IMR-90 (cell line): ENCODE results near the gene THRB. TPM values are rescaled to one million over a fixed set of nuclear protein-coding genes. Genes with fewer than 3 reads are reported as not detected.
"Not testable (repeated sequence)": the region's sequence is repeated elsewhere in the genome, so short reads cannot be mapped to it uniquely, and the experiment has no call there.

Source experiments
- ATAC-seq: fragments of 200-7000 bp; cut with Tn5 transposase; 2 replicates; pipeline ENCODE4 v1.9.1; 2020; ENCODE audit warnings: low read depth, mild to moderate bottlenecking, moderate library complexity
- BruUV-seq: library from RNA; stranded (reverse); fragments of 400-500 nt; replicated peaks from 2 replicates; lab custom pipeline; 2021; lab: Mats Ljungman, UMichigan
- CTCF ChIA-PET: fragments of 300-600 bp; formaldehyde crosslinking; extraction: SDS; loops from one replicate; lab custom pipeline; 2021; ENCODE audit warnings: antibody characterized with exemption; lab: Yijun Ruan, JAX
- POLR2A ChIA-PET: fragments of 300-600 bp; sonication (Branson Sonifier 250); formaldehyde crosslinking; loops from one replicate; lab custom pipeline; 2022; ENCODE audit warnings: antibody characterized with exemption; ENCODE audit not compliant: unreplicated experiment; lab: Charles Lee
- DNase-seq: peaks from one replicate; pipeline ENCODE4 v3.0.0; 2013
- H2AFZ ChIP-seq: replicated peaks from 2 replicates; pipeline ENCODE3; 2013; ENCODE audit warnings: low read length, mild to moderate bottlenecking; ENCODE audit not compliant: poor library complexity
- H2AK5ac ChIP-seq: 2 replicates; pipeline ENCODE4 v1.6.1; 2013; ENCODE audit warnings: low read depth, low read length, inconsistent platforms
- H2AK9ac ChIP-seq: replicated peaks from 2 replicates; pipeline ENCODE3; 2013; ENCODE audit warnings: mild to moderate bottlenecking, low read depth, low read length, moderate library complexity; ENCODE audit not compliant: poor library complexity
- H2BK120ac ChIP-seq: 2 replicates; pipeline ENCODE4 v1.6.1; 2013; ENCODE audit warnings: low read depth, low read length, inconsistent platforms
- H2BK15ac ChIP-seq: 3 replicates; pipeline ENCODE4 v1.6.1; 2013; ENCODE audit warnings: low read depth, low read length, inconsistent platforms
- H2BK20ac ChIP-seq: 2 replicates; pipeline ENCODE4 v1.6.1; 2013; ENCODE audit warnings: low read depth, mild to moderate bottlenecking, inconsistent platforms, low read length, moderate library complexity
- H2BK5ac ChIP-seq: 2 replicates; pipeline ENCODE4 v1.6.1; 2013; ENCODE audit warnings: mild to moderate bottlenecking, low read depth, low read length, inconsistent platforms; ENCODE audit not compliant: poor library complexity, severe bottlenecking
- H3K14ac ChIP-seq: replicated peaks from 2 replicates; pipeline ENCODE4 v1.6.1; 2013; ENCODE audit warnings: low read depth, low read length, inconsistent platforms
- H3K18ac ChIP-seq: 2 replicates; pipeline ENCODE4 v1.6.1; 2013; ENCODE audit warnings: low read depth, low read length, control low read depth
- H3K23ac ChIP-seq: 2 replicates; pipeline ENCODE4 v1.6.1; 2013; ENCODE audit warnings: low read depth, low read length, inconsistent platforms
- H3K27ac ChIP-seq: 2 replicates; pipeline ENCODE4 v1.5.1; 2013; ENCODE audit warnings: mild to moderate bottlenecking, control low read depth, low read length; ENCODE audit not compliant: insufficient read depth
- H3K27me3 ChIP-seq: 2 replicates; pipeline ENCODE4 v1.6.1; 2013; ENCODE audit warnings: low read length; ENCODE audit not compliant: control insufficient read depth, insufficient read depth
- H3K36me3 ChIP-seq: 2 replicates; pipeline ENCODE4 v1.6.1; 2013; ENCODE audit warnings: low read length, mixed read lengths; ENCODE audit not compliant: control insufficient read depth, insufficient read depth
- H3K4ac ChIP-seq: 2 replicates; pipeline ENCODE4 v1.6.1; 2013; ENCODE audit warnings: low read depth, low read length, inconsistent platforms
- H3K4me1 ChIP-seq: 2 replicates; pipeline ENCODE4 v1.6.1; 2013; ENCODE audit warnings: low read length, mixed read lengths; ENCODE audit not compliant: control insufficient read depth, insufficient read depth
- H3K4me2 ChIP-seq: 2 replicates; pipeline ENCODE4 v1.6.1; 2013; ENCODE audit warnings: low read depth, mild to moderate bottlenecking, control low read depth, low read length, moderate library complexity
- H3K4me3 ChIP-seq: 2 replicates; pipeline ENCODE4 v1.5.1; 2013; ENCODE audit warnings: low read depth, mild to moderate bottlenecking, control low read depth, low read length, moderate library complexity; ENCODE audit not compliant: insufficient read depth
- H3K56ac ChIP-seq: 2 replicates; pipeline ENCODE4 v1.6.1; 2013; ENCODE audit warnings: low read length, inconsistent platforms; ENCODE audit not compliant: insufficient read depth; ENCODE audit errors: extremely low read depth
- H3K79me1 ChIP-seq, 2 experiments: 2 replicates each; pipeline ENCODE4 v1.6.1; 2013; ENCODE audit warnings: low read length in 2 of 2, inconsistent platforms in 1 of 2, low read depth in 1 of 2
- H3K9ac ChIP-seq: 2 replicates; pipeline ENCODE4 v1.6.1; 2013; ENCODE audit warnings: low read depth, low read length, control low read depth
- H3K9me1 ChIP-seq: 2 replicates; pipeline ENCODE4 v1.6.1; 2013; ENCODE audit warnings: low read length, inconsistent platforms; ENCODE audit not compliant: insufficient read depth
- H3K9me3 ChIP-seq: 2 replicates; pipeline ENCODE4 v1.6.1; 2013; ENCODE audit warnings: low read length; ENCODE audit not compliant: control insufficient read depth, insufficient read depth
- H4K20me1 ChIP-seq: 2 replicates; pipeline ENCODE4 v1.6.1; 2013; ENCODE audit warnings: low read length, inconsistent platforms; ENCODE audit not compliant: insufficient read depth
- H4K5ac ChIP-seq: 2 replicates; pipeline ENCODE4 v1.6.1; 2013; ENCODE audit warnings: mild to moderate bottlenecking, low read depth, low read length, control low read depth
- H4K8ac ChIP-seq, 2 experiments: 2 replicates each; pipeline ENCODE4 v1.6.1; 2013; ENCODE audit warnings: low read depth in 2 of 2, low read length in 2 of 2, control low read depth in 1 of 2, inconsistent platforms in 1 of 2
- H4K91ac ChIP-seq: 2 replicates; pipeline ENCODE4 v1.6.1; 2013; ENCODE audit warnings: low read depth, low read length, inconsistent platforms; ENCODE audit not compliant: insufficient read depth
- WGBS, 2 experiments: methylation state at CpG; one replicate each; pipeline versions ENCODE4 v1.1.5 to v1.1.7; 2013; ENCODE audit warnings: missing lambda C conversion rate in 2 of 2; ENCODE audit not compliant: insufficient read length in 1 of 2; ENCODE audit errors: extremely low coverage in 2 of 2; 5-methylcytosine and 5-hydroxymethylcytosine counted together
- dilution Hi-C: fragments of 300-500 bp; cut with HindIII; formaldehyde crosslinking; loops from one replicate; pipeline ENCODE4 v1.14.3; 2018; ENCODE audit warnings: low sequenced_read_pairs; ENCODE audit not compliant: unreplicated experiment
- in situ Hi-C: fragments of 300-500 bp; cut with MboI; formaldehyde crosslinking; loops from 3 replicates; pipeline ENCODE4 v1.14.3; 2019; ENCODE audit warnings: low sequenced_read_pairs, inconsistent platforms, mixed read lengths
- intact Hi-C: fragments of 100-400 bp; cut with micrococcal nuclease; formaldehyde crosslinking; loops from 2 replicates; pipeline ENCODE4 v1.10.0; 2022
- polyA plus RNA-seq, 3 experiments: library from polyadenylated mRNA; depleted of rRNA; stranded (reverse); fragments of >200 nt; gene quantifications; 2 replicates each; pipeline ENCODE4 v1.2.3, GENCODE V29; 2012; ENCODE audit warnings: low replicate concordance in 1 of 3
- total RNA-seq: library from RNA; depleted of rRNA; stranded (reverse); fragments of >200 nt; gene quantifications from 2 replicates; pipeline ENCODE4 v1.2.3, GENCODE V29; 2012

Gene THRB
- total and polyA plus RNA-seq, 2 of the 4 experiments (the other 2 are of a cell fraction), result under 0.01 TPM; not detected in 1

DNA sequence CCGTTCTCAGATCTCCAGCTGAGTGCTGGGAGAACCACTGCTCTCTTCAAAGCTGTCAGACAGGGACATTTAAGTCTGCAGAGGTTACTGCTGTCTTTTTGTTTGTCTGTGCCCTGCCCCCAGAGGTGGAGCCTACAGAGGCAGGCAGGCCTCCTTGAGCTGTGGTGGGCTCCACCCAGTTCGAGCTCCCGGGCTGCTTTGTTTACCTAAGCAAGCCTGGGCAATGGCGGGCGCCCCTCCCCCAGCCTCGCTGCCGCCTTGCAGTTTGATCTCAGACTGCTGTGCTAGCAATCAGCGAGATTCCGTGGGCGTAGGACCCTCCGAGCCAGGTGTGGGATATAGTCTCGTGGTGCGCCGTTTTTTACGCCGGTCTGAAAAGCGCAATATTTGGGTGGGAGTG lies 399.8 kb downstream of the THRB start:
- not testable (repeated sequence) for H3K9me3 ChIP-seq

More for the DNA sequence above, 399.8 kb downstream of the THRB start:
- H3K27me3 ChIP-seq, H2AK5ac ChIP-seq, in situ Hi-C loops, H3K4me1 ChIP-seq, H4K5ac ChIP-seq, H3K4me2 ChIP-seq, H3K4ac ChIP-seq, ATAC-seq, BruUV-seq, H3K23ac ChIP-seq, H3K79me1 ChIP-seq, H4K8ac ChIP-seq, H4K20me1 ChIP-seq, H4K91ac ChIP-seq, dilution Hi-C loops, H2BK20ac ChIP-seq, H3K36me3 ChIP-seq, H3K9me1 ChIP-seq, DNase-seq, H2AK9ac ChIP-seq, H3K4me3 ChIP-seq, H3K27ac ChIP-seq, intact Hi-C loops, H2BK120ac ChIP-seq, H2AFZ ChIP-seq, H2BK15ac ChIP-seq, H3K14ac ChIP-seq, H3K56ac ChIP-seq, POLR2A ChIA-PET, H3K18ac ChIP-seq, H2BK5ac ChIP-seq, H3K9ac ChIP-seq: not testable (repeated sequence)
- CTCF ChIA-PET, result interaction anchor here (0.7 kb wide), 1 partner anchor 42 kb away, joined by 3 read pairs; no protein-coding TSS in a partner anchor
- WGBS, 2 experiments, result no CpG with 5 or more reads among the region's 17 CpGs
